KMS-11 (cell line): ENCODE results near the gene LGALS13.
"Not testable (repeated sequence)": the region's sequence is repeated elsewhere in the genome, so short reads cannot be mapped to it uniquely, and the experiment has no call there.

ENCODE experiments used
- H2AFZ ChIP-seq: fragments of 200-600 bp; sonication (generic); 2 replicates; pipeline ENCODE4 v1.6.1; 2016; ENCODE audit warnings: antibody characterized with exemption, mixed run types, low read depth
- H3K27ac ChIP-seq: fragments of 200-600 bp; sonication (generic); 2 replicates; pipeline ENCODE4 v1.6.1; 2016; ENCODE audit warnings: mild to moderate bottlenecking, mixed run types
- H3K27me3 ChIP-seq: fragments of 200-600 bp; sonication (generic); 2 replicates; pipeline ENCODE4 v1.6.1; 2017; ENCODE audit warnings: mild to moderate bottlenecking, low read depth, mixed run types, moderate library complexity; ENCODE audit not compliant: insufficient read depth
- H3K36me3 ChIP-seq: fragments of 200-600 bp; sonication (generic); 2 replicates; pipeline ENCODE4 v1.6.1; 2017; ENCODE audit warnings: mild to moderate bottlenecking, mixed run types; ENCODE audit not compliant: insufficient read depth
- H3K4me1 ChIP-seq: fragments of 200-600 bp; sonication (generic); 2 replicates; pipeline ENCODE4 v1.6.1; 2016; ENCODE audit warnings: mild to moderate bottlenecking, low read depth, mixed run types; ENCODE audit not compliant: poor library complexity, severe bottlenecking
- H3K4me2 ChIP-seq: fragments of 200-600 bp; sonication (generic); 2 replicates; pipeline ENCODE4 v1.7.0; 2016; ENCODE audit warnings: mild to moderate bottlenecking, mixed run types
- H3K4me3 ChIP-seq: fragments of 200-600 bp; sonication (generic); IDR thresholded peaks from 2 replicates; pipeline ENCODE4 v1.6.1; 2017; ENCODE audit warnings: low read depth, low read length, mixed read lengths; ENCODE audit not compliant: insufficient read depth
- H3K79me2 ChIP-seq: fragments of 200-600 bp; sonication (generic); 2 replicates; pipeline ENCODE4 v1.6.1; 2016; ENCODE audit warnings: low read depth, mixed run types; ENCODE audit not compliant: insufficient read depth
- H3K9ac ChIP-seq: fragments of 200-600 bp; sonication (generic); 2 replicates; pipeline ENCODE4 v1.6.1; 2016; ENCODE audit warnings: mild to moderate bottlenecking, mixed run types
- H4K20me1 ChIP-seq: fragments of 200-600 bp; sonication (generic); 2 replicates; pipeline ENCODE4 v1.6.1; 2016; ENCODE audit warnings: mild to moderate bottlenecking, mixed run types; ENCODE audit not compliant: insufficient read depth
- TF ChIP-seq, protein P1 (sequence below): fragments of 200-600 bp; sonication (generic); conservative IDR thresholded peaks from 2 replicates; pipeline ENCODE4 v1.6.1; 2017; ENCODE audit warnings: low read depth, mild to moderate bottlenecking, antibody characterized with exemption, low read length, moderate library complexity, mixed read lengths

Gene LGALS13

GRCh38 chr19:39607561-39607960, 5.2 kb downstream of the LGALS13 start:
- H3K79me2 ChIP-seq, result no peaks in the 10 kb centered on the region
- no peaks in the 10 kb centered on the region for H3K36me3 ChIP-seq
- no peak overlapping the region for H3K9ac ChIP-seq
- H4K20me1 ChIP-seq, result no peaks in the 10 kb centered on the region
- TF ChIP-seq, protein P1, sequence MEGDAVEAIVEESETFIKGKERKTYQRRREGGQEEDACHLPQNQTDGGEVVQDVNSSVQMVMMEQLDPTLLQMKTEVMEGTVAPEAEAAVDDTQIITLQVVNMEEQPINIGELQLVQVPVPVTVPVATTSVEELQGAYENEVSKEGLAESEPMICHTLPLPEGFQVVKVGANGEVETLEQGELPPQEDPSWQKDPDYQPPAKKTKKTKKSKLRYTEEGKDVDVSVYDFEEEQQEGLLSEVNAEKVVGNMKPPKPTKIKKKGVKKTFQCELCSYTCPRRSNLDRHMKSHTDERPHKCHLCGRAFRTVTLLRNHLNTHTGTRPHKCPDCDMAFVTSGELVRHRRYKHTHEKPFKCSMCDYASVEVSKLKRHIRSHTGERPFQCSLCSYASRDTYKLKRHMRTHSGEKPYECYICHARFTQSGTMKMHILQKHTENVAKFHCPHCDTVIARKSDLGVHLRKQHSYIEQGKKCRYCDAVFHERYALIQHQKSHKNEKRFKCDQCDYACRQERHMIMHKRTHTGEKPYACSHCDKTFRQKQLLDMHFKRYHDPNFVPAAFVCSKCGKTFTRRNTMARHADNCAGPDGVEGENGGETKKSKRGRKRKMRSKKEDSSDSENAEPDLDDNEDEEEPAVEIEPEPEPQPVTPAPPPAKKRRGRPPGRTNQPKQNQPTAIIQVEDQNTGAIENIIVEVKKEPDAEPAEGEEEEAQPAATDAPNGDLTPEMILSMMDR, result no peak
- H2AFZ ChIP-seq, result no peak overlapping the region
- H3K4me3 ChIP-seq, result no peak overlapping the region
- H3K27me3 ChIP-seq, result no peaks in the 10 kb centered on the region
- no peak overlapping the region for H3K27ac ChIP-seq
- no peaks in the 10 kb centered on the region for H3K4me1 ChIP-seq
- no peak overlapping the region for H3K4me2 ChIP-seq

- no peaks in the 10 kb centered on the region for H3K36me3 ChIP-seq
Observed at GRCh38 chr19:39613597-39613996, 11.3 kb downstream of the LGALS13 start.

DNA sequence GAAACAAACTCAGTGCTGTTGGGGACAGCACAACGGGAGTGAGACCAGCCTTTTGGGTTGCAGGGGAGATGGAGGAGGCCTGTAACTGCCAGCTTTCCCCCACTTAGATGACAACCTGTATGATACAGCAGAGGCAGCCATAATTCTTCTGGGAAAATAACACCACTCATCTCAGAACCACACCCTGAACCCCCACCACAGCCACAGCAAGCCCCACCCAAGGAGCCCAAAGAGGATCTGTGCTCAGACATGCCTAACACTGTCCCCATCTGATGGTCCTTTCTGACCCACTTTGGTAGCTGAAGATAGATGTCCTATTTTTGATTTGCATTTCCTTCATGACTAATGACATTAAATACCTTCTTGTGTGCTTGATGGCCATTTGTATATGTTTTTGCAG, 15.4 kb downstream of the LGALS13 start:
- H3K36me3 ChIP-seq, result no peaks in the 10 kb centered on the region
- no peak overlapping the region for H3K27ac ChIP-seq
- H3K9ac ChIP-seq, result no peak overlapping the region
- H3K27me3 ChIP-seq, result no peaks in the 10 kb centered on the region
- H4K20me1 ChIP-seq, result no peaks in the 10 kb centered on the region
- no peak overlapping the region for H2AFZ ChIP-seq
- no peak overlapping the region for H3K4me2 ChIP-seq
- H3K4me1 ChIP-seq, result no peaks in the 10 kb centered on the region
- no peak overlapping the region for H3K4me3 ChIP-seq
- no peaks in the 10 kb centered on the region for H3K79me2 ChIP-seq
- TF ChIP-seq, protein P1, result no peak

More at GRCh38 chr19:39613597-39613996, 11.3 kb downstream of the LGALS13 start:
- Histone ChIP-seq H2AFZ (no peak overlapping the region), H3K4me1 (no peaks in the 10 kb centered on the region), H3K4me2 (no peak overlapping the region), H3K27me3 (no peaks in the 10 kb centered on the region), H3K4me3 (no peak overlapping the region), H3K27ac (no peak overlapping the region), H3K79me2 (no peaks in the 10 kb centered on the region), H3K9ac (no peak overlapping the region), H4K20me1 (no peaks in the 10 kb centered on the region)
- TF ChIP-seq, protein P1, result no peak

GRCh38 chr19:39623946-39624345, 21.6 kb downstream of the LGALS13 start:
- Histone ChIP-seq H3K4me2 (no peak overlapping the region), H2AFZ (no peak overlapping the region), H3K36me3 (no peaks in the 10 kb centered on the region), H3K27me3 (no peaks in the 10 kb centered on the region), H3K4me3 (no peak overlapping the region), H3K27ac (no peak overlapping the region), H3K4me1 (no peaks in the 10 kb centered on the region), H3K9ac (no peak overlapping the region), H3K79me2 (no peaks in the 10 kb centered on the region), H4K20me1 (no peaks in the 10 kb centered on the region)
- TF ChIP-seq, protein P1, result no peak

DNA sequence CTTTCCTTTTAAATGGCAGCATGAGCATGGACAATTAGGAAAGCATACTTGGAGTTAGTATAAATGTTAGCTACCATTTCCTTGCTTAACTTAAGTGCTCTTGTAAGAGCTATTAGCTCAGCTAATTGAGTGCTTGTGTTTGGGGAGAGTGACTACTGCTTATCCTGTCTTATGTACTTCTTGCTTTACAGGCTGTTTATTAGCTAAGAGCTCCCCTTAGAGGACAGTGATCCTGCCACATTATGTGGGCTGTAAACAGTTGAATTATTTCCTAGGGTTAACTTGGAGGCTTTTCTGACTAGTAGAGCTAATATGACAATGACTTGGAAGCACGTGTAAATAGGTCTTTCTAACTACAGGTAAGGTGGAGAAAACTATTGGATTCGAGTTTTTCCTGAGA, 25.3 kb downstream of the LGALS13 start:
- H3K27ac ChIP-seq, H3K4me3 ChIP-seq, H3K27me3 ChIP-seq, H3K36me3 ChIP-seq, H3K4me2 ChIP-seq, H3K9ac ChIP-seq, H3K4me1 ChIP-seq, H4K20me1 ChIP-seq, H2AFZ ChIP-seq, H3K79me2 ChIP-seq: not testable (repeated sequence)
